Measurements from ENCODE around the gene AGBL1.

GRCh38 chr15:86689006-86689405 lies 609.3 kb downstream of the AGBL1 start:
- TF ChIP-seq CTCF (IDR thresholded peaks at IDR 0.05) = no peak
- TF ChIP-seq POLR2AphosphoS5 (IDR thresholded peaks at IDR 0.05) = no peak
- no peak for TF ChIP-seq POLR2A (IDR thresholded peaks at IDR 0.05)
- TF ChIP-seq EP300 (IDR thresholded peaks at IDR 0.05; ENCODE audit: low read depth) = no peak

All from transverse colon (tissue), 4 donors.